WTC11 (cell line): ENCODE data around the gene PSMD3. TPM values are rescaled to one million over a fixed set of nuclear protein-coding genes. Genes with fewer than 3 reads are reported as not detected.

Source experiments
- ATAC-seq: fragments of 200-7000 bp; cut with Tn5 transposase; 2 replicates; pipeline ENCODE4 v1.10.0; 2021; ENCODE audit warnings: mild to moderate bottlenecking, moderate library complexity
- CTCF ChIA-PET: fragments of 300-600 bp; sonication (Branson Sonifier 250); formaldehyde crosslinking; loops from one replicate; lab custom pipeline; 2021; ENCODE audit warnings: antibody characterized with exemption; lab: Charles Lee
- POLR2A ChIA-PET: fragments of 350-600 bp; sonication (Branson Sonifier 250); formaldehyde crosslinking; loops from one replicate; lab custom pipeline; 2021; ENCODE audit warnings: antibody characterized with exemption; lab: Charles Lee
- DNase-seq: peaks from one replicate; pipeline ENCODE4 v3.0.0; 2021; ENCODE audit warnings: low spot score
- H3K27ac Mint-ChIP-seq: 2 replicates; pipeline ENCODE4 v1.8.0; 2021; ENCODE audit warnings: mixed read lengths
- H3K27me3 Mint-ChIP-seq: 2 replicates; pipeline ENCODE4 v1.8.0; 2021; ENCODE audit warnings: low read depth, mild to moderate bottlenecking, moderate library complexity, mixed read lengths
- H3K36me3 Mint-ChIP-seq: 2 replicates; pipeline ENCODE4 v1.8.0; 2021; ENCODE audit warnings: mixed read lengths
- H3K4me1 Mint-ChIP-seq: 2 replicates; pipeline ENCODE4 v1.8.0; 2022; ENCODE audit warnings: mixed read lengths
- H3K4me3 Mint-ChIP-seq: 2 replicates; pipeline ENCODE4 v1.8.0; 2021; ENCODE audit warnings: mild to moderate bottlenecking, moderate library complexity, mixed read lengths
- H3K9me3 Mint-ChIP-seq: 2 replicates; pipeline ENCODE4 v1.8.0; 2021; ENCODE audit warnings: mixed read lengths
- AR ChIP-seq: fragments of 250-450 bp; sonication (Bioruptor Pico); IDR thresholded peaks from 2 replicates; pipeline ENCODE4 v1.9.0; 2021; ENCODE audit warnings: mild to moderate bottlenecking
- ESRRA ChIP-seq: sonication (generic); formaldehyde crosslinking; IDR thresholded peaks from 2 replicates; pipeline ENCODE4 v1.8.1; 2022; ENCODE audit warnings: mild to moderate bottlenecking, missing genetic modification reagents, borderline replicate concordance
- FOXJ3 ChIP-seq: sonication (generic); formaldehyde crosslinking; IDR thresholded peaks from 2 replicates; pipeline ENCODE4 v1.9.0; 2021; ENCODE audit warnings: missing genetic modification reagents, mild to moderate bottlenecking, borderline replicate concordance
- GABPB1 ChIP-seq: sonication (generic); formaldehyde crosslinking; IDR thresholded peaks from 2 replicates; pipeline ENCODE4 v1.8.1; 2023; ENCODE audit warnings: mild to moderate bottlenecking, missing genetic modification reagents
- HMGA2 ChIP-seq: fragments of 250-450 bp; sonication (Bioruptor Pico); IDR thresholded peaks from 2 replicates; pipeline ENCODE4 v1.4.0; 2021; ENCODE audit warnings: mild to moderate bottlenecking, moderate library complexity
- JAZF1 ChIP-seq: fragments of 250-450 bp; sonication (Bioruptor Pico); IDR thresholded peaks from 2 replicates; pipeline ENCODE4 v1.9.0; 2021; ENCODE audit warnings: moderate library complexity, mild to moderate bottlenecking, inconsistent platforms
- MAX ChIP-seq: sonication (generic); formaldehyde crosslinking; IDR thresholded peaks from 2 replicates; pipeline ENCODE4 v1.8.0; 2022; ENCODE audit warnings: mild to moderate bottlenecking, missing genetic modification reagents
- OVOL2 ChIP-seq: fragments of 250-450 bp; sonication (Bioruptor Pico); IDR thresholded peaks from 2 replicates; pipeline ENCODE4 v1.9.0; 2021; ENCODE audit warnings: mild to moderate bottlenecking, borderline replicate concordance
- PREB ChIP-seq: sonication (generic); formaldehyde crosslinking; IDR thresholded peaks from 2 replicates; pipeline ENCODE4 v1.8.1; 2022; ENCODE audit warnings: mild to moderate bottlenecking, missing genetic modification reagents, moderate library complexity, borderline replicate concordance
- SMAD4 ChIP-seq: sonication (generic); formaldehyde crosslinking; IDR thresholded peaks from 2 replicates; pipeline ENCODE4 v1.8.0; 2022; ENCODE audit warnings: mild to moderate bottlenecking, missing genetic modification reagents
- USF1 ChIP-seq: sonication (generic); formaldehyde crosslinking; IDR thresholded peaks from 2 replicates; pipeline ENCODE4 v1.8.0; 2022; ENCODE audit warnings: mild to moderate bottlenecking, missing genetic modification reagents
- ZNF232 ChIP-seq: sonication (generic); formaldehyde crosslinking; IDR thresholded peaks from 2 replicates; pipeline ENCODE4 v1.8.0; 2022; ENCODE audit warnings: mild to moderate bottlenecking, missing genetic modification reagents
- ZNF281 ChIP-seq: sonication (generic); formaldehyde crosslinking; IDR thresholded peaks from 2 replicates; pipeline ENCODE4 v1.8.0; 2023; ENCODE audit warnings: mild to moderate bottlenecking, missing genetic modification reagents
- ZNF317 ChIP-seq: sonication (generic); formaldehyde crosslinking; IDR thresholded peaks from 2 replicates; pipeline ENCODE4 v1.8.1; 2023; ENCODE audit warnings: low read depth, mild to moderate bottlenecking, moderate library complexity, missing genetic modification reagents, borderline replicate concordance
- total RNA-seq: library from RNA; stranded (reverse); gene quantifications from 3 replicates; pipeline ENCODE4 v1.2.3, GENCODE V29; 2021

Gene PSMD3
- total RNA-seq, 1 experiment from 2014 or later = 190 TPM

- no peak for TF ChIP-seq GABPB1
- TF ChIP-seq OVOL2 (CRISPR knock-in tag) = no peak
- TF ChIP-seq SMAD4 (CRISPR knock-in tag) = no peak
- no peak for TF ChIP-seq ESRRA (CRISPR knock-in tag)
- no peak for TF ChIP-seq ZNF281 (CRISPR knock-in tag)
- no peak for TF ChIP-seq PREB (CRISPR knock-in tag)
- TF ChIP-seq JAZF1 (CRISPR knock-in tag) = no peak
- TF ChIP-seq MAX (CRISPR knock-in tag) = no peak
- TF ChIP-seq USF1 (CRISPR knock-in tag) = no peak
- no peak for TF ChIP-seq ZNF317 (CRISPR knock-in tag)
- TF ChIP-seq FOXJ3 (CRISPR knock-in tag) = no peak
- no peak for TF ChIP-seq ZNF232
- no peak for TF ChIP-seq HMGA2 (CRISPR knock-in tag)
- TF ChIP-seq, all 79 proteins: peak for 0
These were observed 42.4 kb downstream of the PSMD3 start (continued) for GRCh38 chr17:40022961-40023541.

- CTCF ChIA-PET = interaction anchor here (1.0 to 5.0 kb wide), 2 partner anchors 8 to 52 kb away, joined by 5 to 128 read pairs; partner anchors contain the start of gene CSF3
These were observed 43.1 kb downstream of the PSMD3 start for GRCh38 chr17:40023590-40024292.

More at GRCh38 chr17:40023590-40024292, 43.1 kb downstream of the PSMD3 start:
- no peak for DNase-seq
- no peak for TF ChIP-seq AR
- TF ChIP-seq, all 79 proteins: peak for 0
- POLR2A ChIA-PET = no interaction called here
- Mint-ChIP-seq H3K4me3 (no peak overlapping the region), H3K36me3 (peaks cover 35% of the 10 kb centered on the region), H3K9me3 (no peaks in the 10 kb centered on the region), H3K27ac (no peak overlapping the region), H3K27me3 (no peaks in the 10 kb centered on the region), H3K4me1 (peaks cover 9% of the 10 kb centered on the region)
- no peak for ATAC-seq
